Activated naive CD8-positive, alpha-beta T cell treated with anti-CD3 and anti-CD28 coated beads, Interleukin-2, amount 50 U/mL, for 16 hours (primary cell): ENCODE data around the gene SRSF2.
"Not testable (repeated sequence)": the region's sequence is repeated elsewhere in the genome, so short reads cannot be mapped to it uniquely, and the experiment has no call there.

Experiments
- DNase-seq: peaks from one replicate; pipeline ENCODE4 v3.0.0-alpha.2; 2020; ENCODE audit warnings: low read depth, low spot score

The SRSF2 gene

GRCh38 chr17:76701471-76701967 lies 35.6 kb downstream of the SRSF2 start:
- DNase-seq, result no peak

GRCh38 chr17:76700617-76701470 lies 36.3 kb downstream of the SRSF2 start:
- no peak for DNase-seq

GRCh38 chr17:76700270-76700616 lies 36.9 kb downstream of the SRSF2 start:
- no peak for DNase-seq

GRCh38 chr17:76698466-76698977 lies 38.6 kb downstream of the SRSF2 start:
- not testable (repeated sequence) for DNase-seq

GRCh38 chr17:76697702-76698465 lies 39.2 kb downstream of the SRSF2 start:
- no peak for DNase-seq

GRCh38 chr17:76696763-76697701 lies 40.1 kb downstream of the SRSF2 start:
- no peak for DNase-seq

- no peak for DNase-seq
Measured at GRCh38 chr17:76695059-76695831, 41.9 kb downstream of the SRSF2 start.

GRCh38 chr17:76691379-76692191 lies 45.5 kb downstream of the SRSF2 start:
- DNase-seq, result no peak

- DNase-seq, result no peak
Measured at GRCh38 chr17:76690596-76691280, 46.4 kb downstream of the SRSF2 start.

GRCh38 chr17:76689859-76690258 lies 47.3 kb downstream of the SRSF2 start:
- DNase-seq, result no peak

GRCh38 chr17:76688165-76688622 lies 48.9 kb downstream of the SRSF2 start:
- DNase-seq, result no peak

- no peak for DNase-seq
Measured at GRCh38 chr17:76687298-76688164, 49.6 kb downstream of the SRSF2 start.

GRCh38 chr17:76686538-76687297 lies 50.4 kb downstream of the SRSF2 start:
- no peak for DNase-seq

- DNase-seq, result no peak
Measured at GRCh38 chr17:76685846-76686245, 51.3 kb downstream of the SRSF2 start.

GRCh38 chr17:76685366-76685765 lies 51.8 kb downstream of the SRSF2 start:
- DNase-seq, result no peak

GRCh38 chr17:76684756-76685155 lies 52.4 kb downstream of the SRSF2 start:
- no peak for DNase-seq
